ENCODE measurements around the gene LCAT.

LCAT gene

DNA sequence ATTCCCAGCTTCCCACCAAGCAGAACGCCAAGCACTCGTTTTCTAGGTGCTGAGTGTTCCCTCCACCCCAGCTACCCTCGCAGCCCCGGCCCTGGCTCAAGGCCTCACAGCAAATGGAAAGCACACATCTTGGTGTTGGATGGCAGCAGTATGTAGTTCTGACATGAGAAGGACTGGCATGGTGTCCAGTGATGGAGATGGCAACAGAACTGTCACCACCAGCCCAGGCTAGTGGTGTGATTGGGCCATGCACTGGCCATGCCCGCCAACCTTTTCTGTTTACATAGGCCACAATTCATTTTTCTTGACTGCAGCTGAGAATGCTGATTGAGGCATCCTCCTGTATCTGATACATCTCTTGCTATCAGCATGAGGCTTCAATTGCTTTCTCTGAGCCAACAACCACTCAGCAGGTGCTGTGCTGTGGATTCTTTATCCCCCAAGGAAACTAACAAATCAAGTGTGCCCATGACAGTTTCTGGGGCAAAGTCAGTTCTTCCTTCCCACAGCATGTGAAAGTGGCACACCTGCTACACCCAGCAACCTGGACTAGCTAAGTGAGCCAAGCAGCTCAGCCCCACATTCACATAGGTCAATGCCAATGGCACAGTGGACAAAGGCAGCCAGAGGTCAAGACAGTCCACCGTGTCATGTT lies 20.7 kb upstream of the LCAT start:
- TF ChIP-seq, protein P1, sequence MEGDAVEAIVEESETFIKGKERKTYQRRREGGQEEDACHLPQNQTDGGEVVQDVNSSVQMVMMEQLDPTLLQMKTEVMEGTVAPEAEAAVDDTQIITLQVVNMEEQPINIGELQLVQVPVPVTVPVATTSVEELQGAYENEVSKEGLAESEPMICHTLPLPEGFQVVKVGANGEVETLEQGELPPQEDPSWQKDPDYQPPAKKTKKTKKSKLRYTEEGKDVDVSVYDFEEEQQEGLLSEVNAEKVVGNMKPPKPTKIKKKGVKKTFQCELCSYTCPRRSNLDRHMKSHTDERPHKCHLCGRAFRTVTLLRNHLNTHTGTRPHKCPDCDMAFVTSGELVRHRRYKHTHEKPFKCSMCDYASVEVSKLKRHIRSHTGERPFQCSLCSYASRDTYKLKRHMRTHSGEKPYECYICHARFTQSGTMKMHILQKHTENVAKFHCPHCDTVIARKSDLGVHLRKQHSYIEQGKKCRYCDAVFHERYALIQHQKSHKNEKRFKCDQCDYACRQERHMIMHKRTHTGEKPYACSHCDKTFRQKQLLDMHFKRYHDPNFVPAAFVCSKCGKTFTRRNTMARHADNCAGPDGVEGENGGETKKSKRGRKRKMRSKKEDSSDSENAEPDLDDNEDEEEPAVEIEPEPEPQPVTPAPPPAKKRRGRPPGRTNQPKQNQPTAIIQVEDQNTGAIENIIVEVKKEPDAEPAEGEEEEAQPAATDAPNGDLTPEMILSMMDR (IDR thresholded peaks at IDR 0.05; ENCODE audit: low read depth, low read length): no peak
- no peak overlapping the region for H3K4me3 ChIP-seq (ENCODE audit: low read depth, low read length)
- DNase-seq (ENCODE audit: low read depth, low spot score): no peak
- in situ Hi-C loops (cut with HindIII; ENCODE audit: low sequenced_read_pairs): no loop called here

DNA sequence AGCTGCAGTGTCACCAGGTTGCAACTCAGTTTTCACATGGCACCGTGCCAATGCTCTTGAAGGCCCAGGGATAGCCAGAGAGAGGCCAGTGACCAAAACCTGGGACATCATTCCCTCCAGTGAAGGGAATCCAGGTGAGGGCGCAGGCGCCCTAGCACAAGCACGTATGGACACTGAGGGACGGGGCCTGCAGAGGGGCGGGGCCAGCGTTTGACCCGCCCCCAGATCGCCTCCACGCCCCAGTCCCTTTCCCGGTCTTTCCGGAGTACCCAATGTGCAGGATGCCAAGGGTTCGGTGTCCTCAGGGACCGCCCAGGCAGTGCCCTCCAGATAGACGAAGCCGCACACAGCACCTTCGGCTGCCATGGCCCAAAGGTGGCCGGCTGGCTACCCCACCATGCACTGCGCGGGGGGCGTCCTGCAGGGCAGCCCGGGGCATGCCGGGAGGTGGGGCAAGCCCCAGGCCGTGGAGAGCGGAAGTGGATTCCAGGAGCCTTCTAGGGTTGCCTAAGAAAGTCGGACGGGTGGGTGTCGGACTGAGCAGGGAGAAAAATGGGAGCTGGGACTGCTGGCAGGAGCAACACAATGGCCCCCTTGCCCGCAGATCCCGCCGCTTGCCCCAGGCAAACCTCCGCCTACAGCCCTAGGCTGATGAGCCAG lies 19.9 kb upstream of the LCAT start:
- in situ Hi-C loops (cut with HindIII; ENCODE audit: low sequenced_read_pairs): no loop called here
- no peak for DNase-seq (ENCODE audit: low read depth, low spot score)
- no peak overlapping the region for H3K4me3 ChIP-seq (ENCODE audit: low read depth, low read length)
- TF ChIP-seq, protein P1 (IDR thresholded peaks at IDR 0.05; ENCODE audit: low read depth, low read length): no peak

DNA sequence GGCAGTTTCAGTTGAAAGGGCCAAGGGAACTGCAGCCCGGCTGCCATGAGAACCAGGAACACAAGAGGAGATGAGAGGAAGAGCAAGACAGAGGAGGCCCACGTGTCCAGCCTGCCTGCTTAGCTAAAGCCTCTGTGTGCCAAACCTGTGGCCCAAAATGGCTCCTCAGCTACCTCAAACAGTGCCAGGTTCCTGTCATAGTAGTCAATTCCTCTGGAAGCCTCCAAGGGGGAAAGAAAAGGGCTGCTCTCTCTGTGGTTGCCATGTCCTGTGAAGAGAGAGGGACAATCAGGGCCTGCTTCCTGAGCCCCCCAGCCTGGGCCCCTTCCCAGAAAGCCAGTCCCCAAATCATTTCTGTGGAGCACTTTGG lies 19.4 kb upstream of the LCAT start:
- TF ChIP-seq, protein P1 (IDR thresholded peaks at IDR 0.05; ENCODE audit: low read depth, low read length): no peak
- no peak overlapping the region for H3K4me3 ChIP-seq (ENCODE audit: low read depth, low read length)
- no peak for DNase-seq (ENCODE audit: low read depth, low spot score)
- in situ Hi-C loops (cut with HindIII; ENCODE audit: low sequenced_read_pairs): no loop called here

DNA sequence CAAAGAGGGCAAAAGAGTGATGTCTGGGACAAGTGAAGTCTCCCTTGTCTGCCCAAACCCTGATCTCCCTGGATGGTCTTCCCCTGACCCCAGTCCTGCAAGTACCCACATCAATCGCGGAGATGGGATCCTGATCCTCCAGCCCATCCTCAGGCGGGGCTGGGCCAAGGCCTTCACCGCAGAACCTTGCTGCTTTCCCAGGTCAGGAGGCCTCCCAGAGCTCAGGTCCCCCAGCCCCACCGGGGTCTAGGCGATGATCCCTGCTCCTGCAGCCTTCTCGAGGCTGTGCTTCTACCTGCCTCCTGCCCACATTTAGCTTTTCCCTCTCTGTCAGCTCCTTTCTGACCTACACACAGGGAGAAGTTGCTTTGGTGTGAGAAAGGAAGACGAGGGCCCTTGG lies 18.2 kb upstream of the LCAT start:
- no peak overlapping the region for H3K4me3 ChIP-seq (ENCODE audit: low read depth, low read length)
- TF ChIP-seq, protein P1 (IDR thresholded peaks at IDR 0.05; ENCODE audit: low read depth, low read length): no peak
- in situ Hi-C loops (cut with HindIII; ENCODE audit: low sequenced_read_pairs): no loop called here
- DNase-seq (ENCODE audit: low read depth, low spot score): no peak

DNA sequence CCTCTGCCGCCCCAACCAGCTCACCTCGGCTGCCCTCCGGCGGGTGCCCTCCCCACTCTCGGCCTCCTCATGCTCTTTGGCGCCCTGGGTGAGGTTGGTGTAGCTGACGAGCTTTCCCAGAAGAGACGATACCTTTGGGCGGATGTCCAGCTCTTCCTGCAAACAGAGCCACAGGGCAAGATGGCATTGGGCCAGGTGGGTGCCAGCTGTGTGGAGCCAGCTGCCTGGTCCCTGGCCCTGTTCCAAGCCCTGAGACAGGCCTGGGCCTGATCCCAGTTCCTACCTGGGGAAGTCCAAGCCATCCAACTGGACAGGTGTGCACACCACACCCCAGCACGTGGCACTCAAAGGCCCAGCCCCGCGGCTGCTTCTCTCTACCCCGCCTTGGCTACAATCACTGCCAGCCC lies 17.6 kb upstream of the LCAT start:
- no peak overlapping the region for H3K4me3 ChIP-seq (ENCODE audit: low read depth, low read length)
- in situ Hi-C loops (cut with HindIII; ENCODE audit: low sequenced_read_pairs): no loop called here
- no peak for DNase-seq (ENCODE audit: low read depth, low spot score)
- TF ChIP-seq, protein P1 (IDR thresholded peaks at IDR 0.05; ENCODE audit: low read depth, low read length): no peak

DNA sequence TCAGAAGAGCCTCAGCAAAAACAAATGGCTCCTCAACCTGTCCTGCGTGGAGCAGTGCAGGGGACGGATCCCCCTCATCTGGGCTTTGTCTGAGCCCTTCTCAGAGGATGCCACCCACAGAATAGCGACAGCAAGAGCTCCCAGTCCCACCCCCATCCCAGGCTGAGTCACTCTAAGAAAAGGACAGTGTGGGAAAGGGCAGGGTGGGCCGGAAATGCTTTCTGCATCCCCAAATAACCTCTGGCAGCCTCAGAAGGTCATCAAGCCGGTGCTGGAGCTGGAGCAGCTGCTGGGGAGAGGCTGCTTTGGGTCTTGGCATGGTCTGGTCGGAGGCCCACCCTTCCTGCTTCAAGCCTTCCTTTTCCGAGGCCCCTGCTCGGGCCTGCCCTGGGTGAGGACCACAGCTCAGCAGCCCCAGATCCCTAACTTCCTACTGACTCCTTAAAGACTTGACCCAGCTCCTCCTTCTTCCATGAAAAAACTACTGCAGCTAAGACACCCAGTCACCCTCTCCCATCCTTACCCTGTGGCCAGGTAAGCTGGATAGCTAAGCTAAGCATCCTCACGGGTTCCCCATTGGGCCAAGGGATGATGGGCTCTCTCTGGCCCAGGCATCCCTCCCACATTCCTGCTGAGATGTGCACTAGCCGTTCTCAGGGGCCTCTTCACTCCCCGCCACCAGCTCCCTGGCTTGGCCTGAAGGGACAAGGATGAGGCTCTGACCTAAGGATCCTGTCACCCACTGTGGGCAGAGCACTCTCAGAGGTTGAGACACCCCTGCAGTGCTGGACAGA lies 15.8 kb upstream of the LCAT start:
- no peak overlapping the region for H3K4me3 ChIP-seq (ENCODE audit: low read depth, low read length)
- DNase-seq (ENCODE audit: low read depth, low spot score): no peak
- TF ChIP-seq, protein P1 (IDR thresholded peaks at IDR 0.05; ENCODE audit: low read depth, low read length): no peak
- in situ Hi-C loops (cut with HindIII; ENCODE audit: low sequenced_read_pairs): no loop called here
